Fibroblast of skin of abdomen (primary cell): ENCODE measurements around the gene COL27A1.

Experiments
- DNase-seq: peaks from one replicate; pipeline ENCODE4 v3.0.0-alpha.2; 2013

The COL27A1 gene

GRCh38 chr9:114289571-114290481 lies 134.5 kb downstream of the COL27A1 start:
- DNase-seq, result no peak

- no peak for DNase-seq
These were observed 135.2 kb downstream of the COL27A1 start for GRCh38 chr9:114290561-114290986.

- peak; percentile 66 for DNase-seq
These were observed 135.7 kb downstream of the COL27A1 start for GRCh38 chr9:114291064-114291474.

GRCh38 chr9:114291886-114292590 lies 136.7 kb downstream of the COL27A1 start:
- DNase-seq, result no peak

GRCh38 chr9:114294664-114295063 lies 139.3 kb downstream of the COL27A1 start:
- no peak for DNase-seq

GRCh38 chr9:114296338-114296737 lies 141.0 kb downstream of the COL27A1 start:
- DNase-seq, result no peak

GRCh38 chr9:114299286-114300152 lies 144.2 kb downstream of the COL27A1 start:
- no peak for DNase-seq

GRCh38 chr9:114300153-114300845 lies 145.0 kb downstream of the COL27A1 start:
- DNase-seq, result no peak

- DNase-seq, result no peak
These were observed 145.8 kb downstream of the COL27A1 start for GRCh38 chr9:114300846-114301797.

- DNase-seq, result no peak
These were observed 146.6 kb downstream of the COL27A1 start for GRCh38 chr9:114301798-114302565.

GRCh38 chr9:114302727-114303126 lies 147.4 kb downstream of the COL27A1 start:
- no peak for DNase-seq

GRCh38 chr9:114303571-114303970 lies 148.2 kb downstream of the COL27A1 start:
- DNase-seq, result no peak

- DNase-seq, result no peak
These were observed 148.6 kb downstream of the COL27A1 start for GRCh38 chr9:114303977-114304376.

- DNase-seq, result no peak
These were observed 149.3 kb downstream of the COL27A1 start for GRCh38 chr9:114304416-114305188.

GRCh38 chr9:114307899-114308267 lies 152.5 kb downstream of the COL27A1 start:
- peak; percentile 51 for DNase-seq

GRCh38 chr9:114308361-114308950 lies 153.1 kb downstream of the COL27A1 start:
- DNase-seq, result no peak

- no peak for DNase-seq
These were observed 153.8 kb downstream of the COL27A1 start for GRCh38 chr9:114309096-114309495.

GRCh38 chr9:114310471-114311450 lies 155.4 kb downstream of the COL27A1 start:
- DNase-seq, result no peak
